Transverse colon (tissue), 4 donors: ENCODE results near the gene PRDM11. TPM values are rescaled to one million over a fixed set of nuclear protein-coding genes. Genes with fewer than 3 reads are reported as not detected.
A peak's percentile ranks its signal among the peaks of the same experiment; 100 is the strongest.

ENCODE experiments used
- DNase-seq: peaks from one replicate; pipeline ENCODE4 v3.0.0-alpha.2; 2019
- H3K27ac ChIP-seq, 4 donors: fragments of 200-600 bp; sonication (generic); 2 replicates each; pipeline ENCODE4 v1.5.1; 2016 to 2018; ENCODE audit warnings: inconsistent platforms in 4 of 4
- H3K27me3 ChIP-seq: fragments of 200-600 bp; sonication (generic); 2 replicates; pipeline ENCODE4 v1.5.1; 2017; ENCODE audit warnings: inconsistent platforms
- H3K36me3 ChIP-seq, 4 donors: fragments of 200-600 bp; sonication (generic); 2 replicates each; pipeline ENCODE4 v1.5.1; 2017 to 2019; ENCODE audit warnings: inconsistent platforms in 4 of 4
- H3K4me1 ChIP-seq, 4 donors: fragments of 200-600 bp; sonication (generic); 2 replicates each; pipeline ENCODE4 v1.5.1; 2017 to 2020; ENCODE audit warnings: inconsistent platforms in 4 of 4
- H3K4me3 ChIP-seq, 4 donors: fragments of 200-600 bp; sonication (generic); 1 replicate in 1 of 4; 2 replicates in 3 of 4; pipeline versions ENCODE4 v1.5.1 to v1.6.1; 2017 to 2019; ENCODE audit warnings: inconsistent platforms in 4 of 4
- H3K9me3 ChIP-seq, 2 donors: fragments of 200-600 bp; sonication (generic); 2 replicates each; pipeline ENCODE4 v1.5.1; 2017 to 2019; ENCODE audit warnings: inconsistent platforms in 2 of 2
- EP300 ChIP-seq: sonication (generic); formaldehyde crosslinking; IDR thresholded peaks from one replicate; pipeline ENCODE4 v1.6.1; 2017; ENCODE audit warnings: antibody characterized with exemption, low read depth
- POLR2A ChIP-seq: fragments of 450-650 bp; IDR thresholded peaks from one replicate; pipeline ENCODE4 v1.6.1; 2016; ENCODE audit warnings: antibody characterized with exemption, mild to moderate bottlenecking, moderate library complexity
- POLR2AphosphoS5 ChIP-seq, 3 donors: sonication (generic); formaldehyde crosslinking; IDR thresholded peaks; one replicate each; pipeline ENCODE4 v1.6.1; 2016; ENCODE audit warnings: antibody characterized with exemption in 3 of 3
- WGBS, 2 donors: methylation state at CpG; one replicate each; pipeline ENCODE4 v1.1.5; 2018; ENCODE audit warnings: low coverage in 1 of 2; 5-methylcytosine and 5-hydroxymethylcytosine counted together
- in situ Hi-C, 4 donors: fragments of 200-750 bp; cut with MboI; loops; one replicate each; pipeline versions ENCODE4 v1.15.0 to v1.15.1; 2017; ENCODE audit warnings: low sequenced_read_pairs in 3 of 4, low pct_ligation_motif_present in 1 of 4, low pct_unique_long_range_greater_than_20kb in 1 of 4
- intact Hi-C: fragments of 100-400 bp; cut with DNase I; formaldehyde crosslinking; loops from one replicate; pipeline ENCODE4 v1.15.1; 2023; ENCODE audit warnings: low total_unique reads
- total RNA-seq, 4 donors: library from RNA; depleted of rRNA; stranded (reverse); fragments of >200 nt; gene quantifications; one replicate each; pipeline ENCODE4 v1.1.0, GENCODE V29; 2016
- TF ChIP-seq, protein P1 (sequence below), 5 experiments: fragments of 200-600 bp in 3 of 5; fragments of 450-650 bp in 2 of 5; sonication (generic) in 3 of 5; IDR thresholded peaks; 1 replicate in 2 of 5; 2 replicates in 3 of 5; pipeline ENCODE4 v1.5.1; 2016 to 2017; ENCODE audit warnings: antibody characterized with exemption in 5 of 5, inconsistent platforms in 3 of 5, mild to moderate bottlenecking in 2 of 5, moderate library complexity in 1 of 5

PRDM11 gene
- total RNA-seq, 4 donors from 2014 or later, result 5.0 to 11.2 (median 7.9) TPM

DNA sequence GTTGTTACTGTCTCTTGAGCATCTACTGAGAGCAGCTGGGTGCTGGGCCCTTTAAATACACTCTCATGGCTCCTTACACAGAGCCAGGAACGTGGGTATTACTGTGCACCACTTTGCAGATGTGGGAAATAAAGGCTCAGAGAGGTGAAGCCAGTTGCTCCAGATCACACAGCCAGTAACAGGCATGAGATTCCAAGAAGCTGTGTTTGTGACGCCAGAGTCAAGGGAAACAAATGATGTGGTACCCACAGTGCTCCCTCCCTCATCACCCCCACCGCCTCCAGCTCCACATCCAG is 1.4 kb upstream of the PRDM11 start:
- no peak for DNase-seq
- H3K27ac ChIP-seq, result no peak overlapping the region
- no peaks in the 10 kb centered on the region for H3K36me3 ChIP-seq
- H3K9me3 ChIP-seq, result no peaks in the 10 kb centered on the region
- H3K4me3 ChIP-seq, result no peak overlapping the region
- in situ Hi-C loops, result no loop called here
- H3K27me3 ChIP-seq, result no peaks in the 10 kb centered on the region
- TF ChIP-seq POLR2A (no peak), POLR2AphosphoS5 (IDR thresholded peaks at IDR 0.05) (no peak), EP300 (no peak)
- TF ChIP-seq, protein P1, sequence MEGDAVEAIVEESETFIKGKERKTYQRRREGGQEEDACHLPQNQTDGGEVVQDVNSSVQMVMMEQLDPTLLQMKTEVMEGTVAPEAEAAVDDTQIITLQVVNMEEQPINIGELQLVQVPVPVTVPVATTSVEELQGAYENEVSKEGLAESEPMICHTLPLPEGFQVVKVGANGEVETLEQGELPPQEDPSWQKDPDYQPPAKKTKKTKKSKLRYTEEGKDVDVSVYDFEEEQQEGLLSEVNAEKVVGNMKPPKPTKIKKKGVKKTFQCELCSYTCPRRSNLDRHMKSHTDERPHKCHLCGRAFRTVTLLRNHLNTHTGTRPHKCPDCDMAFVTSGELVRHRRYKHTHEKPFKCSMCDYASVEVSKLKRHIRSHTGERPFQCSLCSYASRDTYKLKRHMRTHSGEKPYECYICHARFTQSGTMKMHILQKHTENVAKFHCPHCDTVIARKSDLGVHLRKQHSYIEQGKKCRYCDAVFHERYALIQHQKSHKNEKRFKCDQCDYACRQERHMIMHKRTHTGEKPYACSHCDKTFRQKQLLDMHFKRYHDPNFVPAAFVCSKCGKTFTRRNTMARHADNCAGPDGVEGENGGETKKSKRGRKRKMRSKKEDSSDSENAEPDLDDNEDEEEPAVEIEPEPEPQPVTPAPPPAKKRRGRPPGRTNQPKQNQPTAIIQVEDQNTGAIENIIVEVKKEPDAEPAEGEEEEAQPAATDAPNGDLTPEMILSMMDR (IDR thresholded peaks at IDR 0.05), result no peak
- intact Hi-C loops, result loop anchor here (5.0 kb wide), 2 partner anchors 412 to 1162 kb away; no protein-coding TSS in a partner anchor
- peaks cover 8 to 24% (median 18%) of the 10 kb centered on the region in 4 donors for H3K4me1 ChIP-seq
- WGBS, 2 donors, result 46% methylated on average over 3 of the region's 3 CpGs; no CpG with 5 or more reads in 1 of the 2 donors

DNA sequence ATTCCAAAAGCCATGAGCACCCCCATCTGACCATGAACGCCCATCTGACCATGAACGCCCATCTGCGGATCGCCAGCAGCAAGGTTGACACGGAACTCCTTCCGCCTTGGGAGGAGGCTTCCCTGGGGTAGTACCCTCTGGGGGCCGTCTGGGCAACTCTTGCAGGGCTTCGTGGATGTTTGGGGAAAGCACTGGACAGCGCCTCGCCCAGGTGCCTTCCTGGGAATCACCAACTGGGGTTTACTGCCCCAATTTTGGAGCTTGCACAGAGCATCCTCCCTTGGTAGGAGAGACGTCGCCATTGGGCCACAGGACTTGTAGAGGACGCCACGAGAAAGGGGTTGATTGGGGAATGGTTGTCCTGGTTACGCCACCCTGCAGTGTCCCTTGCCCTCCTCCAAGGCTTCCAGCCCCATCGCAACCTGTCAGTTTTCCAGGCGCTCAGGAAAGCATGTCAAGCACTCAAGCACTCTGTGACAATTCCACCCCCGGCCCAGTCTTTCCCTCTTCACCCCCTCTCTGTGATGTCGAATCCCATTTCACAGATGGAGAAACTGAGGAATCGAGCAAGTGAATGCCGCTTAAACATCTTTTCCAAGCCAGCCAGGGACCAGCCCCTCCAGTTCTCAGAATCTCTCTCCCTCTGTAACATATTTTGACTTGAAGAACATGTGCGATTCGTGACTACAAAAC is 914 bp upstream of the PRDM11 start:
- 0 to 48% methylated on average over 3 to 22 of the region's 23 CpGs for WGBS, 2 donors
- H3K36me3 ChIP-seq, result no peaks in the 10 kb centered on the region
- H3K27me3 ChIP-seq, result no peaks in the 10 kb centered on the region
- intact Hi-C loops (loop anchor here (1.0 to 5.0 kb wide), 3 partner anchors 35 to 1162 kb away; no protein-coding TSS in a partner anchor), in situ Hi-C loops (no loop called here)
- peak overlapping the region; percentile 95 to 99 (median 99) for H3K27ac ChIP-seq
- TF ChIP-seq, protein P1 (IDR thresholded peaks at IDR 0.05), result no peak
- TF ChIP-seq POLR2A (no peak), POLR2AphosphoS5 (IDR thresholded peaks at IDR 0.05) (no peak), EP300 (no peak)
- H3K9me3 ChIP-seq, result no peaks in the 10 kb centered on the region
- peak; percentile 34 for DNase-seq
- peaks cover 8 to 24% (median 18%) of the 10 kb centered on the region in 4 donors for H3K4me1 ChIP-seq
- H3K4me3 ChIP-seq, result peak overlapping the region in 3 of 4 donors; percentile 52 to 89 (median 70)

DNA sequence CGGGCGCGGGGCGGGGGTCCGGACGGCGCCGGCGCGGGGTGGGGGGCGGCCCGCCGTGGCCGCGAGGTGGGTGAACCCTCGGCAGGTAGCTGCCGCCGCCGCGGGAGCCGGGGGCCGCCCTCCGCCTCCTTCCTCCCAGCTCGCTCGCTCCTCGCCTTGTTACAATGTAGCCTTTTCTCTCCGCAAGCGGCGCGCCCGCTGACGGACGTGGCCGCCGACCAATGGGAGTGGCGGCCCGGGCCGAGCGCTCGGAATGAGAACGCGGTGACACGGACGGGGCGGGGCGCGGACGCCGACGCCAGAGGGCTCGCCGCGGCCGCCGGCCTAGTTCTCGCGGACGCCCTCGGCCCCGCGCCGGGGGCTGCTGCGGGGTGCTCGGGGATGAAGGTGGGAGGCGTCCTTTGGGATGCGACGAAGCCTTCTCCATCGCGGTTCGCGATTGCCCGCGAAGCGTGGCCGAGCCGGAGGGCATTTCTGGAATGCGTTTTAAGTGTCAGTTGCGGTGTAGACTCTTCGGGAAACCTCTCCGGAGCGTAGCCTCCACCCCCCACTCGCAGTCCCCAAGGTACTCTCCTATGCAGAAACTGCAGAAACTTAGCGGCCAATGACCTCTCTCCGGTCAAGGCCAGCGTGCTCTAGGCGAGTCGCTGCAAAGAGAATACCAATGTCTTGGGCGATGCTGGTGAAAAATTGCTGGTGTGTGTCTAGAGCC is 734 bp downstream of the PRDM11 start:
- peaks cover 8 to 24% (median 18%) of the 10 kb centered on the region in 4 donors for H3K4me1 ChIP-seq
- H3K27me3 ChIP-seq, result no peaks in the 10 kb centered on the region
- no peaks in the 10 kb centered on the region for H3K9me3 ChIP-seq
- H3K27ac ChIP-seq, result peak overlapping the region; percentile 95 to 99 (median 99)
- TF ChIP-seq POLR2AphosphoS5 (IDR thresholded peaks at IDR 0.05) (peak; percentile 86 to 96 (median 93)), EP300 (no peak), POLR2A (peak; percentile 78)
- in situ Hi-C loops (no loop called here), intact Hi-C loops (loop anchor here (5.0 kb wide), 2 partner anchors 410 to 1160 kb away; no protein-coding TSS in a partner anchor)
- peak; percentile 96 for DNase-seq
- H3K36me3 ChIP-seq, result no peaks in the 10 kb centered on the region
- WGBS, 2 donors, result 0% methylated on average over 63 of the region's 88 CpGs; no CpG with 5 or more reads in 1 of the 2 donors
- peak overlapping the region; percentile 38 to 70 (median 54) for H3K4me3 ChIP-seq

DNA sequence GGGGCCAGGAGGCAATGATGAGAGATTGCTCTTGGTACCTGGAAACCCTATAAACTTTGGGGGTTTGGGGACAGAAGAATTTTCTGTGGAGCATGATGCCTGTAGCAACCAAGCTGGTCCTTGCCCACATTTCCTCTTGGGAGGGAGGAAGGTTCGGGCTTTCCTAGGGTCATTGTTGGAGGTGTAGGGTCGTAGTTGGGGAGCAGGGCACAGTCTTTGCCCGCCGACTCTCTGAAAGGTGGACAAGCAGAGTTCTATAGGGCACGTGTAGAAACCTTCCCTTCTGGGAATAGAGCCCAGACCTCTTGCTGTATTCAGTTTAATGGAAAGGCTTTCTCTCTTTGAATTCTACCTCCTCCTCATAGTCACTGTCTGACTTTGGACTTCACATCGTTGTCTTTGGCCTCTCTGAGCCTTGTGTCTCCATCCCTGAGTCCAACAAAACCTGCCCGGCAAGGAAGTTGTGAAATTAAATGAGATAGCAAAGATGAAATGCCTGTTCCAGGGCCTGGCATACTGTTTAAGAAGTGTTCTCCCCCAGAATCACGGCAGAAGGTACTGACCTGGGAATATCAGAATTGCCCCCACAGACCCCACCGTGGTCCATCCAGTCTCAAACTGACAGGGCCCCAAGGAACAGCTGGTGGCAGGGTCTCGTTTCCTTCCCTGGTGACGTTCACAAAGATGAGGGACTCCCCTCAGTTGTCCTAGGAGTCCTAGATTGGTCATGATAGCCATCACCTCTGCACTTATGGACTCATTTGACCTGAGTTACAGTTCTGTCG is 1.6 kb downstream of the PRDM11 start:
- H3K27me3 ChIP-seq, result no peaks in the 10 kb centered on the region
- in situ Hi-C loops (no loop called here), intact Hi-C loops (loop anchor here (5.0 kb wide), 2 partner anchors 409 to 1159 kb away; no protein-coding TSS in a partner anchor)
- H3K36me3 ChIP-seq, result no peaks in the 10 kb centered on the region
- TF ChIP-seq, protein P1 (IDR thresholded peaks at IDR 0.05), result no peak
- TF ChIP-seq POLR2AphosphoS5 (IDR thresholded peaks at IDR 0.05) (no peak), POLR2A (no peak), EP300 (no peak)
- peaks cover 8 to 24% (median 18%) of the 10 kb centered on the region in 4 donors for H3K4me1 ChIP-seq
- H3K4me3 ChIP-seq, result peak overlapping the region in 3 of 4 donors; percentile 52 to 70 (median 55)
- DNase-seq, result no peak
- H3K9me3 ChIP-seq, result no peaks in the 10 kb centered on the region
- peak overlapping the region; percentile 95 to 99 (median 99) for H3K27ac ChIP-seq
- WGBS, 2 donors, result 47 to 63% methylated on average over 7 to 12 of the region's 12 CpGs
